NCI-H2029 treated with DMSO at 0.1 percent for 48 hours (cell line): Measurements from ENCODE around the gene SH3RF2.
A peak's percentile ranks its signal among the peaks of the same experiment; 100 is the strongest.
"Not testable (repeated sequence)": the region's sequence is repeated elsewhere in the genome, so short reads cannot be mapped to it uniquely, and the experiment has no call there.

ENCODE experiments used
- DNase-seq: peaks from one replicate; lab custom pipeline; 2025; lab: John Stamatoyannopoulos, UW

SH3RF2 gene

GRCh38 chr5:146082798-146083197 is 146.4 kb downstream of the SH3RF2 start:
- DNase-seq, result no peak

DNA sequence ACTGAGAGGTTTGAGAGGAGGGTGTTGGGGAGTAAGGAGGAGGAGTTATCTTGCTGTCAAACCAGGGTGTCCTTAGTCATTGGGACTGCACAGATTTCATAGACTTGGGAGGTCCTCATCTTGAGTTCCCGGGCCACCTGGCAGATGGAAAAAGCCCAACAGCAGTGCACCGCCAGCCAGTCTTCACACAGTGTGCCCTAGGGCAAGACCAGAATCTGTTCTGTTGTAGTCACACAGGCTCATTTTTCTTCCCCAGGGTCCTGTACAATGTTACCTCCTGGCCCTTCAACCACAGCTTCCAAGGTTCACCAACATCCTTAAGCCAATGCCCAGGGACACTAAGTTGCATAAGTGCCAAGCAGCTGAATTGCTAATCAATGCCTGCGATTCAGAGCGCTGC is 148.0 kb downstream of the SH3RF2 start:
- DNase-seq, result no peak

DNA sequence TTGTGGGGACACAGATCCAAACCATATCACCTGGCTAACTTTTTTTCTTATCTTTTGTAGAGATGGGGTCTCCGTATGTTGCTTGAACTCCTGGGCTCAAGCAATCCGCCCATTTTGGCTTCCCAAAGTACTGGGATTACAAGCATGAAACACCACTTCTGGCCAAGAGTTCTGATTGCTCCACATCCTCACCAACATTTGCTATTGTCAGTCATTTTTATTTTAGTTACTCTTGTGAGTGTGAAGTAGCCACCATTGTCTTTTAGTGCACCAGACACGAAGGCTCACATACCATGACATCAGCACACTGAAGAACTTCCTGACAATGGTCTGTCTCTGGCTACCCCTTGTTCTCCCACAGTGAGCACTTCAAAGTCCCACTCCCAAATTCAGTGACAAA is 151.7 kb downstream of the SH3RF2 start:
- DNase-seq, result no peak

DNA sequence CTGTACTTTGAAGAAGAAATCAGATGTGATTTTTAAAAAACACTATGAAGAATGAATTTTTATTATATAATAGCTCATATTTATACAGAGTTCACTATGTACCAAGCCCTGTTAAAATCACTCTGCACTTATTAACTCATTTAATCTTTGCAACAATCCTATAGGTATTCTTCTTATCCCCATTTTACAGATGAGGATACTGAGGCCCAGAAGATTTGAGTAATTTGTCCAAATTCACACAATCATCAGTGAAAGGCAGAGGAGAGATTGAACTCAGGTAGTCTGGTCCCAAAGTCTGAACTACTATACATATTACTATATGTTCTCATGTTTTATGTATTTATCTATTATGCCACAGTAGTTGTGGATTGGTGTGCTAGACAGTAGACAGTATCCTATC is 152.9 kb downstream of the SH3RF2 start:
- DNase-seq, result no peak

DNA sequence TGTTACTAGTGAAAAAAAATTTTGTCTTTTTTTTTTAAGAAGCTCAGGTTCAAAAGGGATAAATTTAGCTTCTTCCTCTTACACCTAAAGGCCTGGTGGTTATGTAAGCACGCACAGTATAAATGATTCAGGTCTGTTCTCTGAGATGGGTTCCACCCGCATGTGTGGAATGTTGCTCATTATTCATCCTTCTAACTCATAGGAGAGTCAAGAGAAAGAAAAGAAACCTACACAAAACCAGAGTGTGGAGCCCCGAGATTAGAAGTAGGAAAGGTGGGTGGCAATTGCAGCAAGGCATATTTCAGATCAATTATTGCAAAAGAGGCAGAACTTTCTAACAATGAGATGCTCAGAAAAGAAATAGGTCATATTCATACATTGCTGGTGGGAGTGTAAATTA is 155.5 kb downstream of the SH3RF2 start:
- no peak for DNase-seq

GRCh38 chr5:146098047-146098446 is 161.7 kb downstream of the SH3RF2 start:
- no peak for DNase-seq

DNA sequence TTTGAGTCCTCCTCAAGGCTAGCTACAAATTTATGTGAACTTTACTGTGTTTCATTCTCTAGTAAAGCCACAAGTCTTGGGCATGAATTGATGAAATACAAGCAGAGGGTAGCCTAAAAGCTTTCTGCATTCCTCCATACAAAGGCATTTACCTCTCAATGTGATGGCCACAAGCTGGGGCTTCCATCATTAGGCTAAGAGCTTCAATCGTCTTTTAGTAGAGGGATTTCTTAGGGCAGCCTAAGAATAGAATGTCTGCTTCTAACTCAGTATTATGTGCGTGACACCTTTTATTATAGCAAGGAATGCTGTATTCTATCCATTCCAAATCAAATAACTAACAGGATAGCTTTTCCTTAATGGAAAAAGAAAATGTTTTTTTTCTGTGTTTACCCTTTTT is 165.3 kb downstream of the SH3RF2 start:
- no peak for DNase-seq

DNA sequence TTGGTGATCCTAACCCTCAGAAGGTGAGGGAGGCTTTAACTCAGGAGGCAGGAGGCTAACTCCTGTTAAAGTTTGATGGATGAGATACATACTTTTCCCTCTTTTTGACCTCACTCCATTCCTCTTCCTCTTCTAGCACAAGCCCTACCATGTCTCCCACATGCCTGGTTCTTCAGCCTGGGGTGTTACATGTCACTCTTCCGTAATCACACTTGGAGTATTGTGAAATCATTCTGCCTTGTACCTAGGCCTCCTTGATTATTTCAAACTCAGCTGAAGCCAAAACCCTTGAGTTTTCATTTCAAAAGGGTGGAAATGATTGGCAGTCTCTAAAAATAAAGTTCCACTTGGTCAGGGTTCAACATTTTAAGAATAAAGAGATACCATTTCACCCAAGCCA is 167.2 kb downstream of the SH3RF2 start:
- DNase-seq, result no peak

GRCh38 chr5:146105477-146105876 is 169.1 kb downstream of the SH3RF2 start, which contains the start of gene PLAC8L1:
TSS of gene PLAC8L1 (minus strand) at chr5:146105577. CDS start at chr5:146104311, 1,266 bp downstream.
- DNase-seq, result no peak

DNA sequence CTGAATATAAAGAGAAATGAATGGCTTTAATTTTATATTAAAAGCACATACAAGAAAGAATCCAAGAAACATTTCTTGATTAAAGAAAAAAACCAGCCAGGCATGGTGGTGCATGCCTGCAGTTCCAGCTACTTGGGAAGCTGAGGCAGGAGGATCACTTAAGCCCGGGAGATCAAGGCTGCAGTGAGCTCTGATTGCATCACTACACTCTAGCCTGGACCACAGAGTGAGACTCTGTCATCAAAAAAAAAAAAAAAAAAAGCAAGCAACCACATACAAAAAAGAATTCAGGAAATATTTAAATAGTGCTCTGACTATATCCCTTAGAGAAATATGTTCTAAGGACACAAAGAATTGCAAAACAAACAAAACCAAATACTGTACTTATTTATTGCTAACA is 171.5 kb downstream of the SH3RF2 start:
- DNase-seq, result no peak

GRCh38 chr5:146108870-146109269 is 172.5 kb downstream of the SH3RF2 start:
- DNase-seq, result not testable (repeated sequence)

GRCh38 chr5:146109379-146109778 is 173.0 kb downstream of the SH3RF2 start:
- no peak for DNase-seq

DNA sequence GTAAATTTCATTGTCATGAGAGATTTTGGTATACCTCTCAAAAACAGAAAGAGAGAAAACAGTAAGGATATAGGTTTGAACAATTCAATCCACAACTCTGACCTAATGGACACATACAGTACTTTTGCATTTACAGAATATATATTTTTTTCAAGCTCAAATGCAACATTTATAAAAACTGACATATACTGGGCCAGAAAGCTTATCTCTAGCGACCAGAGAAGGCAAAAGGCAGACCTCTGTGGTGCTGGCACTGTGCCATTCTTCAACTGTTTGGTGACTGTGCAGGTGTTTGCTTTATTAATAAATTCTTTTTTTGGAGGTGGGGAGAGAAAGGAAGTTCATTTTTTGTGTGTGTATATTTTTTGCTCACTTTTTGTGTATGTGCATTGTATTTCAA is 175.0 kb downstream of the SH3RF2 start:
- peak; percentile 12 for DNase-seq

DNA sequence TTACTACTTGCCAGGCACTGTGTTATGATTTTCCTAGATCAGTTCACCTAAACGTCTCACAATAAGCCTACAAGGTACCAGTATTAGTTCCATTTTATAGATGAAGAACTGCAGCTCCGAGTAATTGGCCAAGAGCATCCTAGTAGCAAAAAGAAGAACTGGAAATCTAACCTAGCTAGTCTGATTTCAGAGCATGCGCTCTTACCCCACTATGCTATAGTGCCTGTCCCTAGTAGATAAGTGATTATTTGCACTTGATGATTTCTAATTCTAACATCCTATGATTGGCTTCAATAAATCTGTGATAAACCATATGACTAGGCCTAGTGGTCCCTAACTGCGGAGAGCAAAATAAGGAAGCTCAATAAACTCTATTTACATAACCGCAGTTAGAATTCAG is 176.1 kb downstream of the SH3RF2 start:
- no peak for DNase-seq
